Measurements from ENCODE around the gene UBALD2.

DNA sequence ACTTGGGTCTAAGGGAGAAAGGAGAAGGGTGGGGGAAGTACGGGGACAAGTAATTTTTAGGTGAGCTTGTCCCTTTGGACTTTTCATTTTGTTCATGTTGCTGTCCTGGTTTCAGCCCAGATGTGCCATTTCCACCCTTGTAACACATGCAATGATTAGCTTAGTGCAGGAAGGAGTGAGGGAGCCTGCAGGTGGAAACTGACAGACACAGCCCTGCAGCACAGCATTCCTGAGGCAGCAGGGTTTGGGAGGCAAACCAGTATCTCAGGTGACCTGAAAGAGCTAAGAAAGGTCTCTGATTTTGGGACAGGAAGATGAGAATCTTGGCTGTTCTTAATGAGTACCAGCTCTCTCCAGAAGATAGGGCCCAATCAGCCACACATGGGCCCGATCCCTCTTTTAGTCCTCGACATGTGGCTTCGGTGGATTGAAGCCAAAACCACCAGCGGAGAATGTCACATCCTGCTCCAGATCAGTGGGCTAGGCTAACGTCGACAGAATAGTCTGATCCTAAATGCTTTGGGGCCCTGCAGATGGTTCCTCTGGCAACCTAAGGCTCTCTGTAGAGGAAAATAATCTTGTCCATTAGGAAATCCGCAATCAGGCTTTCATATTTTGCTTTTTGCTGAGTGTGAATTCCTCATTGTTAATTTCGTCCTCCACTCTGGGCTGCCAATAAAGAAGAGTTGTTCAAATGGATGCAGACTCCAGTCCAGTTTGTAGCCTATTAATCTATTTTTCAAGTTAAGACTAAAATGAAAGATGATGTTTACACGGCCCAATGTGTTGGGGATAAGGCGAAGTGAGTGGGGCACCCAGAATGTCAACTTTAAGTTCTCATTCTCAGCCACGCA is 21.1 kb upstream of the UBALD2 start:
- TF ChIP-seq, protein P1, sequence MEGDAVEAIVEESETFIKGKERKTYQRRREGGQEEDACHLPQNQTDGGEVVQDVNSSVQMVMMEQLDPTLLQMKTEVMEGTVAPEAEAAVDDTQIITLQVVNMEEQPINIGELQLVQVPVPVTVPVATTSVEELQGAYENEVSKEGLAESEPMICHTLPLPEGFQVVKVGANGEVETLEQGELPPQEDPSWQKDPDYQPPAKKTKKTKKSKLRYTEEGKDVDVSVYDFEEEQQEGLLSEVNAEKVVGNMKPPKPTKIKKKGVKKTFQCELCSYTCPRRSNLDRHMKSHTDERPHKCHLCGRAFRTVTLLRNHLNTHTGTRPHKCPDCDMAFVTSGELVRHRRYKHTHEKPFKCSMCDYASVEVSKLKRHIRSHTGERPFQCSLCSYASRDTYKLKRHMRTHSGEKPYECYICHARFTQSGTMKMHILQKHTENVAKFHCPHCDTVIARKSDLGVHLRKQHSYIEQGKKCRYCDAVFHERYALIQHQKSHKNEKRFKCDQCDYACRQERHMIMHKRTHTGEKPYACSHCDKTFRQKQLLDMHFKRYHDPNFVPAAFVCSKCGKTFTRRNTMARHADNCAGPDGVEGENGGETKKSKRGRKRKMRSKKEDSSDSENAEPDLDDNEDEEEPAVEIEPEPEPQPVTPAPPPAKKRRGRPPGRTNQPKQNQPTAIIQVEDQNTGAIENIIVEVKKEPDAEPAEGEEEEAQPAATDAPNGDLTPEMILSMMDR (IDR thresholded peaks at IDR 0.05; ENCODE audit: low read length) = no peak
- no peak for TF ChIP-seq EZH2 (optimal IDR thresholded peaks at IDR 0.05; ENCODE audit: low read depth, low read length)
- no peak for TF ChIP-seq EZH2phosphoT487 (IDR thresholded peaks at IDR 0.05; ENCODE audit: low read length)
